Neural cell (in vitro differentiated cells): Measurements from ENCODE around the gene RALGPS1. TPM values are rescaled to one million over a fixed set of nuclear protein-coding genes. Genes with fewer than 3 reads are reported as not detected.

Experiments used
- H2AFZ ChIP-seq: fragments of 200-600, 300-800 bp; sonication (generic), shearing (Covaris generic); 2 replicates; pipeline ENCODE4 v1.6.0; 2014; ENCODE audit warnings: low read depth, mild to moderate bottlenecking, antibody characterized with exemption, low read length, moderate library complexity
- H3F3A ChIP-seq: fragments of 200-600 bp; shearing (Covaris generic); 2 replicates; pipeline ENCODE4 v1.6.1; 2016; ENCODE audit warnings: mild to moderate bottlenecking, moderate library complexity, mixed read lengths, antibody characterized with exemption, low read length; ENCODE audit not compliant: insufficient read depth, poor library complexity, severe bottlenecking
- H3K27ac ChIP-seq: fragments of 200-600, 300-800 bp; sonication (generic), shearing (Covaris generic); 2 replicates; pipeline ENCODE4 v1.5.1; 2014; ENCODE audit warnings: mild to moderate bottlenecking, low read length, moderate library complexity
- H3K27me3 ChIP-seq: fragments of 300-800, 200-600 bp; sonication (generic), shearing (Covaris generic); 2 replicates; pipeline ENCODE4 v1.6.0; 2014; ENCODE audit warnings: mild to moderate bottlenecking, low read depth, low read length, moderate library complexity; ENCODE audit not compliant: insufficient read depth
- H3K36me3 ChIP-seq: fragments of 300-800, 200-600 bp; sonication (generic), shearing (Covaris generic); 2 replicates; pipeline ENCODE4 v1.5.1; 2014; ENCODE audit warnings: mild to moderate bottlenecking, antibody characterized with exemption, low read length, moderate library complexity; ENCODE audit not compliant: insufficient read depth
- H3K4me2 ChIP-seq: fragments of 300-800, 200-600 bp; sonication (generic), shearing (Covaris generic); 2 replicates; pipeline ENCODE4 v1.6.0; 2014; ENCODE audit warnings: mild to moderate bottlenecking, low read length
- H3K4me3 ChIP-seq: fragments of 300-800, 200-600 bp; sonication (generic), shearing (Covaris generic); 2 replicates; pipeline ENCODE4 v1.5.1; 2014; ENCODE audit warnings: mild to moderate bottlenecking, low read length, moderate library complexity
- H3K79me2 ChIP-seq: fragments of 200-600 bp; shearing (Covaris generic); replicated peaks from 2 replicates; pipeline ENCODE4 v1.6.0; 2014; ENCODE audit warnings: mild to moderate bottlenecking, low read length, moderate library complexity; ENCODE audit not compliant: insufficient read depth
- H3K9ac ChIP-seq: fragments of 300-800, 200-600 bp; sonication (generic), shearing (Covaris generic); 2 replicates; pipeline ENCODE4 v1.6.1; 2016; ENCODE audit warnings: mild to moderate bottlenecking, low read length, mixed read lengths
- H3K9me2 ChIP-seq: fragments of 200-600 bp; shearing (Covaris generic); 2 replicates; pipeline ENCODE4 v1.6.1; 2016; ENCODE audit warnings: mild to moderate bottlenecking, low read length, mixed read lengths; ENCODE audit not compliant: insufficient read depth
- H3K9me3 ChIP-seq: fragments of 200-600, 300-800 bp; sonication (generic), shearing (Covaris generic); 2 replicates; pipeline ENCODE4 v1.6.1; 2016; ENCODE audit warnings: mild to moderate bottlenecking, mixed run types, low read length, moderate library complexity, mixed read lengths
- H4K20me1 ChIP-seq: fragments of 200-600 bp; shearing (Covaris generic); 2 replicates; pipeline ENCODE4 v1.6.1; 2016; ENCODE audit warnings: mild to moderate bottlenecking, mixed run types; ENCODE audit not compliant: insufficient read depth
- CTCF ChIP-seq: fragments of 450-650 bp; IDR thresholded peaks from 2 replicates; pipeline ENCODE4 v1.5.1; 2014; ENCODE audit warnings: antibody characterized with exemption, mild to moderate bottlenecking, moderate library complexity; ENCODE audit not compliant: poor library complexity, severe bottlenecking
- EP300 ChIP-seq: fragments of 450-650 bp; conservative IDR thresholded peaks from 2 replicates; pipeline ENCODE4 v1.6.1; 2014; ENCODE audit warnings: antibody characterized with exemption, mild to moderate bottlenecking, moderate library complexity; ENCODE audit not compliant: poor library complexity, severe bottlenecking
- EZH2 ChIP-seq: fragments of 200-600, 300-800 bp; shearing (Covaris generic), sonication (generic); IDR thresholded peaks from 2 replicates; pipeline ENCODE4 v1.6.1; 2014; ENCODE audit warnings: antibody characterized with exemption, low read length, borderline replicate concordance, mild to moderate bottlenecking; ENCODE audit not compliant: insufficient read depth, poor library complexity, severe bottlenecking
- MXI1 ChIP-seq: fragments of 450-650 bp; conservative IDR thresholded peaks from 2 replicates; pipeline ENCODE4 v1.6.1; 2014; ENCODE audit warnings: antibody characterized with exemption, mild to moderate bottlenecking; ENCODE audit not compliant: poor library complexity, severe bottlenecking
- POLR2AphosphoS5 ChIP-seq: IDR thresholded peaks from 2 replicates; pipeline ENCODE4 v1.6.1; 2012
- RAD21 ChIP-seq: fragments of 450-650 bp; conservative IDR thresholded peaks from 2 replicates; pipeline ENCODE4 v1.6.1; 2014; ENCODE audit warnings: antibody characterized with exemption, mild to moderate bottlenecking, moderate library complexity
- REST ChIP-seq: IDR thresholded peaks from 2 replicates; pipeline ENCODE4 v1.6.1; 2012; ENCODE audit warnings: borderline replicate concordance
- SMC3 ChIP-seq: fragments of 450-650 bp; conservative IDR thresholded peaks from 2 replicates; pipeline ENCODE4 v1.6.1; 2014; ENCODE audit warnings: antibody characterized with exemption, mild to moderate bottlenecking, moderate library complexity; ENCODE audit not compliant: poor library complexity
- TAF1 ChIP-seq: IDR thresholded peaks from 2 replicates; pipeline ENCODE4 v1.6.1; 2012; ENCODE audit warnings: low read depth
- polyA plus RNA-seq: library from polyadenylated mRNA; depleted of rRNA; stranded (reverse); fragments of >200 nt; gene quantifications from 2 replicates; pipeline ENCODE4 v1.2.3, GENCODE V29; 2014

RALGPS1 gene
- polyA plus RNA-seq, 1 donor from 2014 or later, result 37.1 TPM

GRCh38 chr9:127049044-127049443 is 134.5 kb downstream of the RALGPS1 start:
- Histone ChIP-seq H3K9ac (no peak overlapping the region), H4K20me1 (no peaks in the 10 kb centered on the region), H3K4me3 (no peak overlapping the region), H3K27me3 (no peaks in the 10 kb centered on the region), H3K4me2 (no peak overlapping the region), H2AFZ (no peak overlapping the region), H3K27ac (no peak overlapping the region), H3F3A (no peaks in the 10 kb centered on the region), H3K79me2 (no peaks in the 10 kb centered on the region), H3K9me3 (no peaks in the 10 kb centered on the region), H3K9me2 (no peaks in the 10 kb centered on the region), H3K36me3 (peaks cover 3% of the 10 kb centered on the region)
- TF ChIP-seq EP300 (no peak), MXI1 (no peak), REST (no peak), POLR2AphosphoS5 (no peak), SMC3 (no peak), TAF1 (no peak), EZH2 (no peak), RAD21 (no peak), CTCF (no peak)

- Histone ChIP-seq H2AFZ (no peak overlapping the region), H3K79me2 (no peaks in the 10 kb centered on the region), H3K27ac (no peak overlapping the region), H3K36me3 (peaks cover 3% of the 10 kb centered on the region), H3F3A (no peaks in the 10 kb centered on the region), H3K4me3 (no peak overlapping the region), H3K9me3 (no peaks in the 10 kb centered on the region), H3K4me2 (no peak overlapping the region), H4K20me1 (no peaks in the 10 kb centered on the region), H3K9ac (no peak overlapping the region), H3K9me2 (no peaks in the 10 kb centered on the region), H3K27me3 (no peaks in the 10 kb centered on the region)
- TF ChIP-seq POLR2AphosphoS5 (no peak), EZH2 (no peak), TAF1 (no peak), CTCF (no peak), EP300 (no peak), MXI1 (no peak), REST (no peak), RAD21 (no peak), SMC3 (no peak)
Observed at GRCh38 chr9:127049581-127049980, 135.0 kb downstream of the RALGPS1 start.
